HG03439 (cell line): ENCODE results near the gene EFNA5.

Source experiments
- ATAC-seq: cut with Tn5 transposase; IDR thresholded peaks from one replicate; pipeline ENCODE4 v1.9.1; 2021; ENCODE audit warnings: mild to moderate bottlenecking, moderate library complexity; ENCODE audit not compliant: unreplicated experiment

Gene EFNA5

GRCh38 chr5:107407713-107408298 lies 262.9 kb downstream of the EFNA5 start:
- no peak for ATAC-seq

GRCh38 chr5:107404595-107405374 lies 266.0 kb downstream of the EFNA5 start:
- ATAC-seq, result no peak

GRCh38 chr5:107403228-107403953 lies 267.3 kb downstream of the EFNA5 start:
- ATAC-seq, result no peak

- no peak for ATAC-seq
These were observed 268.1 kb downstream of the EFNA5 start for GRCh38 chr5:107402434-107403227.

- ATAC-seq, result no peak
These were observed 269.1 kb downstream of the EFNA5 start for GRCh38 chr5:107401470-107402122.

GRCh38 chr5:107400328-107400727 lies 270.4 kb downstream of the EFNA5 start:
- ATAC-seq, result no peak

- ATAC-seq, result no peak
These were observed 272.0 kb downstream of the EFNA5 start for GRCh38 chr5:107398703-107399102.

- peak; percentile 40 for ATAC-seq
These were observed 274.4 kb downstream of the EFNA5 start for GRCh38 chr5:107396351-107396690.

- peak; percentile 78 for ATAC-seq
These were observed 274.9 kb downstream of the EFNA5 start for GRCh38 chr5:107395632-107396350.

- no peak for ATAC-seq
These were observed 276.9 kb downstream of the EFNA5 start for GRCh38 chr5:107393851-107394250.

- ATAC-seq, result no peak
These were observed 278.9 kb downstream of the EFNA5 start for GRCh38 chr5:107391787-107392186.

GRCh38 chr5:107389775-107390148 lies 281.0 kb downstream of the EFNA5 start:
- ATAC-seq, result no peak

GRCh38 chr5:107389130-107389774 lies 281.5 kb downstream of the EFNA5 start:
- peak; percentile 85 for ATAC-seq

- no peak for ATAC-seq
These were observed 282.4 kb downstream of the EFNA5 start for GRCh38 chr5:107388141-107388861.

GRCh38 chr5:107387526-107388140 lies 283.1 kb downstream of the EFNA5 start:
- no peak for ATAC-seq

GRCh38 chr5:107385708-107386107 lies 285.0 kb downstream of the EFNA5 start:
- no peak for ATAC-seq

- ATAC-seq, result no peak
These were observed 286.5 kb downstream of the EFNA5 start for GRCh38 chr5:107384256-107384655.

GRCh38 chr5:107383414-107383813 lies 287.3 kb downstream of the EFNA5 start:
- ATAC-seq, result no peak
